GM12873 (cell line): ENCODE results near the gene TBC1D4.

Experiments
- TF ChIP-seq, protein P1 (sequence below): IDR thresholded peaks from 2 replicates; pipeline ENCODE4 v1.5.1; 2012; ENCODE audit warnings: low read depth, mild to moderate bottlenecking, moderate library complexity, low read length, control low read depth; ENCODE audit not compliant: insufficient read depth; ENCODE audit errors: missing control alignments

TBC1D4 gene

DNA sequence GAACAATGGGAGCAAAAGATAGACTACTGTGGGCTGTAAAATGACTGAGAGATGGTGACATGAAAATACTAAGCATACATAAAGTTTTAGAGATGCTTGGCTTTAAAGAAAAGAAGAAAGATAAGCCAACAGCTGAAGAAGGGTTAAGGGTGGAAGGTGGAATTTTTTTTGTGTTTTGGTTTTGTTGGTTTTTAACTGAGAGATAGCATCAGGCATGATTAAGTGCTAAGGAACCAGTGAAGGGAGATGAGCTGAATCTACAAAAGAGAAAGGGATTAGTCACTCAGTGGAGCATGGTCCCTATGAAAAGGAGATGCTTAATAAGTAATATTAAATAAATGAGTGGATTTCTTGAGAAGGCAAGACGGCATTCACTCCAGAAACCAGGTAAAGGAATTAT lies 12.5 kb upstream of the TBC1D4 start:
- TF ChIP-seq, protein P1, sequence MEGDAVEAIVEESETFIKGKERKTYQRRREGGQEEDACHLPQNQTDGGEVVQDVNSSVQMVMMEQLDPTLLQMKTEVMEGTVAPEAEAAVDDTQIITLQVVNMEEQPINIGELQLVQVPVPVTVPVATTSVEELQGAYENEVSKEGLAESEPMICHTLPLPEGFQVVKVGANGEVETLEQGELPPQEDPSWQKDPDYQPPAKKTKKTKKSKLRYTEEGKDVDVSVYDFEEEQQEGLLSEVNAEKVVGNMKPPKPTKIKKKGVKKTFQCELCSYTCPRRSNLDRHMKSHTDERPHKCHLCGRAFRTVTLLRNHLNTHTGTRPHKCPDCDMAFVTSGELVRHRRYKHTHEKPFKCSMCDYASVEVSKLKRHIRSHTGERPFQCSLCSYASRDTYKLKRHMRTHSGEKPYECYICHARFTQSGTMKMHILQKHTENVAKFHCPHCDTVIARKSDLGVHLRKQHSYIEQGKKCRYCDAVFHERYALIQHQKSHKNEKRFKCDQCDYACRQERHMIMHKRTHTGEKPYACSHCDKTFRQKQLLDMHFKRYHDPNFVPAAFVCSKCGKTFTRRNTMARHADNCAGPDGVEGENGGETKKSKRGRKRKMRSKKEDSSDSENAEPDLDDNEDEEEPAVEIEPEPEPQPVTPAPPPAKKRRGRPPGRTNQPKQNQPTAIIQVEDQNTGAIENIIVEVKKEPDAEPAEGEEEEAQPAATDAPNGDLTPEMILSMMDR = no peak

DNA sequence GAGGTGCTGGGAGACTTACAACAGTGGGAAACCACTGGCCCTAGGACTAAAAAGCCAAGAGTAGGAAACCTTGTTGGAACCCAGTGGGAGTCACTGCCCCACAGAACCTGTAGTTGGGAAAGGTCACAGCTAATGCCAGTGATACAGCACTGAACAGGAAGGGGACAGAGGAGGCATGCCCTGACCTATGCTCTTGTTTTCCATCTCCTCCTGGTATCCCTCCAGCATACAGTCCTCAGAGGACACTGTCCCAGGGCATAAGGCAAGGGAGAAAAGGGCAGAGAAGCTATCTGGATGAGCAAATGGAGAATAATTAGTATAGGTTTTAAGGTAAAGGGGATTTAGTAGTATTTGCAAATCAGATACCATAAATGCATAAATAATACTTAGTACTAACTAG lies 11.2 kb upstream of the TBC1D4 start:
- TF ChIP-seq, protein P1 = no peak

DNA sequence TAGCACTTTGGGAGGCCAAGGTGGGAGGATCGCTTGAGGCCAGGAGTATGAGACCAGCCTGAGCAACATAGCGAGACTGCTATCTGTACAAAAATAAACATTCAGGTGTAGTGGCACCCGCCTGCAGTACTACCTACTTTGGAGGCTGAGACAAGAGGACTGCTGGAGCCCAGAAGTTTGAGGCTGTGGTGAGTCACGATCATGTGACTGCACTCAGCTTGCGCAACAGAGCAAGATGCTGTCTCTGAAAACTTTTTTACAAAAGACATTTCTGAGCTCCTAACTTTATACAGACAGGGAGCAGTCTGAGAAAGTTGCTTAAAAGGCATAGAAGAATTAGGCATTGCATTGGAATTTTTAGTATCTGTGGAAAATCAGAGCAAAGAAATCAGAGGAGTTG lies 10.4 kb upstream of the TBC1D4 start:
- TF ChIP-seq, protein P1 = no peak

DNA sequence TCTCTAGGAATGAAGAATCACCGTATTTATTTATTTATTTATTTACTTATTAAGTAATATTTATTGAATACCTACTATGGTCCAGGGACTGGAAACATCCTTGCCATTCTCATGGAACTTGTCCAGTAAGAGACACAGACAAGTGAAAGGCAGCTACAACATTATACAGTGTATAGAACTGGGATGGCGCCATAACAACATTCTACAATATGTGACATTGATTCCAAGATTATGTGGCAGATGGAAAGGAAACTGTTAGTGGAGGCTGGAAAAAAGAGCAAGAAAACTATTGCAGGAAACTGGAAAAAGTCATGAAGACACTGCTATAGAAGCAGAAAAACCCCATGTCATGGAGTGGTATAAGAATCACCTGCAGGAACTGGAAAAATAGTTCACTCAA lies 9.4 kb upstream of the TBC1D4 start:
- TF ChIP-seq, protein P1 = no peak

DNA sequence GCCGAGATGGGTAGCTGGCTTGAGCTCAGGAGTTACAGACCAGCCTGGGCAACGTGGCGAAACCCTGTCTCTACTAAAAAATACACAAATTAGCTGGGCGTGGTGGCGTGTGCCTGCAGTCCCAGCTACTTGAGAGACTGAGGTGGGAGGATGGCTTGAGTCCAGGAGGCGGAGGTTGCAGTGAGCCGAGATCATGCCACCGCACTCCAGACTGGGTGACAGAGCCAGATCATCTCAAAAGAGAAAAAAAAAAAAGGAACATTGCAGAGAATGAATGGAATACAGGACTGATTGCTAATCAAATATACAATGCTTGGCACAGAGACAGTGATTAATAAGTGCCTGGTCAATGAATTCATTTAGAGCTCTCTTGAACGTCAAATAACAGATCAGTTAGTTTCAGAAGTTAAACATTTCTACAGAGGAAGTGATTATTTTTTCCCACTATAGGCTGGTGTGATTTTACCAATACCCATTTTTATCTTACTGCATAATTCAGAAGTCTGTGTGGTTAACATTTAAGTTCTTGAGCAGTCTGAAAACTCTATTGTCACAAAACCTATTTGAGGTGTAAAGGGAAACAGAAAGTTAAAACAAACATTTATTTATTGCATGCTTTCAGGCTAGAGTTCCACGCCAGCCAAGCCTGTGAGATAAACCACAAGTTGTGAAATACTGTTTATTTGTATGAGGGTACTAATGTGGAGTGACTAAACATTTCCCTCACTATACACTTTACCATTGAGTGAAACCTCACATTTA lies 7.7 kb upstream of the TBC1D4 start:
- TF ChIP-seq, protein P1 = no peak

DNA sequence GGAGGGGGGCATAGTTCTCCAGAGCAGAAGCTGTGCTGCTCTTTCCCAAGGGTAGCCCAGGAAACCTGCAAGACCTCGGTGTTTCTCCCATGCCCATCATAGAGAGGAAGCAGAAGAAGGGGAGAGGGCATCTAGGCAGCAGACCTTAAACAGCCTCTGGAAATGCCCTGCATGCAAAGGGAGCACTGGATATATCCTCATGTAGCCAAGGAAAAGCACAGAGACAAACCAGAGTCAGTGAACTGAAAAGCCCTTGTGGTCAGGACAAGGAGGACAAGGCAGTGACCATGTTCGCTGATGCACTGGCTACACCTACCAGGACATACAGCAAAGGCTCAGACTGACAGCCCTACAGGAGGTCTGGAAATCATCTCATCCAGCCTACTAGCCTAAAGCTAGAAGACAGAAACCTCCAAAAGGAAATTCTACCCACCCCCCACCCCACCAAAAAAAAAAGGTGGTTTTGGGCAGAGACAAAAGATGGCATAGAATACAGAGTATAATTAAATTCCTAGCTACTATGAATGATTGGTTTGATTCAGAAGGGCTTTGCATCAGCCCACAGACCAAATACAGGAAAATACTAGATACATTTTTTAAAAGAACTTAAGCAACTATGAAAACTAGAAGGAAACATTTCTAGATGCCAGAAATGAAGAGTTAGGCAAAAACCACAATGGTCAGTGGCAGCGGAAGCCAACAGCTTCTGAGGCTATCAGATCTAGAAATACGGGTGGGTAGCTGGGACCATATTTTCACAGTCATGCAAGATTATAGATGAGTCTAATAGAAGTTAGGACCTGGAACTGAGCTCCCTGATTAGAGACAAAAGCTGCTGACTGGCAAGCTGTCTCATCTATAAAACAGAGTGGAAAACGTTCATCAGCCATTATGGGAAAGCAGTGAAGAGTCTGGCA lies 4.4 kb upstream of the TBC1D4 start:
- TF ChIP-seq, protein P1 = no peak
